ENCODE data around the gene SFSWAP.
"Not testable (repeated sequence)": the region's sequence is repeated elsewhere in the genome, so short reads cannot be mapped to it uniquely, and the experiment has no call there.

The SFSWAP gene

DNA sequence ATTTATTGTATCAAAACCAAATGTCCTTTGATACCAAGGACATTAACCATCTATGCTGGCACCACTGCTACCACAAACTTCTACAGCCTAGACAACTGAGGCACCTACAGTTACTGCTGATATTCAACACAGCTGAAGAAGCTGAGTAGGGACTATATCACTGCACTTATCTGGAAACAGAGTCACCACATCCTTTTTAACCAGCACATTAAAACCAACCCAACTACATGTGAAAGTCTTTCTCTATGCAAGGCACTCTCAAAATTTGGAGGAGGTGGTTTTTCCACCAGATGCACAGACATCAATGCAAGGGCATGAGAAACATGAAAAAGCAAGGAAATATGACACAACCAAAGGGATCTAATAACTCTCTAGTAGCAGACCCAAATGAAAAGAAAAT lies 7.7 kb upstream of the SFSWAP start:
- DNase-seq = no peak

DNA sequence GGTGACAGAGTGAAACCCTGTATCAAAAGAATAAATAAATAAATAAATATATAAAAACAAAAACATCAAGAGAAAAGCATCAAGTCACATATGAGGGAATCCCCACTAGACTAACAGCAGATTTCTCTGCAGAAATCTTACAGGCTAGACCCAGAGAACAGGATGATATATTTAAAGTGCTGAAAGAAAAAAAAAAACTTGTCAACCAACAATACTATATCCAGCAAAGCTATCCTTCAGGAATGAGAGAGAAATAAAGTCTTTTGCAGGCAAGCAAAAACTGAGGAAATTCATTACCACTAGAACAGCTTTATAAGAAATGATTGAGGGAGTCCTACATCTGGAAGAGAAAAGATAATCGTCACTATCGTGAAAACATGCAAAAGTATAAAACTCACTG lies 6.4 kb upstream of the SFSWAP start:
- DNase-seq = no peak

DNA sequence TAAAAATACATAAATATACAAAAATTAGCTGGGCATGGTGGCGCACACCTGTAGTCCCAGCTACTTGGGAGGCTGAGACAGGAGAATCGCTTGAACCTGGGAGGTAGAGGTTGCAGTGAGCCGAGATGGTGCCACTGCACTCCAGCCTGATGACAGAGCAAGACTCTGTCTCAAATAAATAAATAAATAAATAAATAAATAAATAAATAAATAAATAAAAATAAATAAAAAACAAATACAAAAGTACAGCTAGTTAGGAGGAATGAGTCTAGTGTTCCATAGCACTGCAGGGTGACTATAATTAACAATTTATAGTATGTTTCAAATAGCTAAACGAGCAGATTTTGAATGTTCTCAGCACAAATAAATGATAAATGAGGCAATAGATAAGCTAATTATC lies 4.2 kb upstream of the SFSWAP start:
- DNase-seq = not testable (repeated sequence)

DNA sequence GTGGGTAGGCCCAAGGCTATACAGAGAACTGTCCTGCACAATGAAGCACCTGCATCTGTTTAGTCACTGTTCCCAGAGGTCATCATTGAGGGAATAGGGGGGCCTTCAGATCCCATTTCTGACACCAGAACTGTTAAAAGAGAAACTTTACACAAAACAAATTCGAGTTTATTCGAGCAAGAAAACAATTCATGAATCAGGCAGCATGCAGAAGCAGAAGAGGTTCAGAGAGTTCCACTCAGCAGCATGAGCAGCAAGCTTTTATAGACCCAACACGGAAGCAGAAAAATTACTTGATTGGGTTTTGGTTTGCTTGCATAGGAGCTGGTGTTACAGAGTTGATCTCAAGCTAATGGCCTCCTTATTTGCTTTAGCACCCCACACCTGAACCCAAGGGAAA lies 1.7 kb upstream of the SFSWAP start:
- no peak for DNase-seq

DNA sequence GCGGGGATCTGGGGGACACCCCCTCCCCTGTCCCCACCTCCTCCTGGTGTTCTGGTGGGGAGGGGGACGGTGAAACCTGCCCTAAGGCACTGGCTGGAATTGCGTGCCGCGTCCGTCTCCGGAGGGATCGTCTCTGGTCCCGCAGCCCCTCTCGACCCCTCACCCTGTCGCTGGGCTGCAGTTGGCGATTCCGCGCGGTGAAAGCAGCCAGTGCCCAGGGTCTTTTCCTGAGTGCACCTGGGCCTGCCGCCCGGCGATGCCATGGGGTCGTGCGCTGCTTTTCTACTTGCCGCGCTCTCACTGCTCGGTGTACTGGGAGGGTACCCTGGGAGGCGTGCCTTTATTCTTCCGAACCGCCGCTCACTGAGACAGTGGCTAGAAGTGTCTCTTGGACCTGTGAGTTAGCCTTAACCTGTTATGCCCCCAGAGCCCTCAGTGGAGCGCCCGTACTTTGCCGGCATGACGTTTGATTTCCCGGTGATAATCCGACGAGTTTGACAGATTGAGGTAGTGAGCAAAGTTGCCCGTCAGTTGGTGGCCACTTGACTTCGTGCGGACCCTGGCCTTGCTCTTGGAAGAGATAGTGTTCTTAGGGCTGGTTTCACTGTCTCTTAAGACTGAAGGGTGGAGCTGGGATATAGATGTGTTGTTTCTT lies 788 bp downstream of the SFSWAP start:
- no peak for DNase-seq

DNA sequence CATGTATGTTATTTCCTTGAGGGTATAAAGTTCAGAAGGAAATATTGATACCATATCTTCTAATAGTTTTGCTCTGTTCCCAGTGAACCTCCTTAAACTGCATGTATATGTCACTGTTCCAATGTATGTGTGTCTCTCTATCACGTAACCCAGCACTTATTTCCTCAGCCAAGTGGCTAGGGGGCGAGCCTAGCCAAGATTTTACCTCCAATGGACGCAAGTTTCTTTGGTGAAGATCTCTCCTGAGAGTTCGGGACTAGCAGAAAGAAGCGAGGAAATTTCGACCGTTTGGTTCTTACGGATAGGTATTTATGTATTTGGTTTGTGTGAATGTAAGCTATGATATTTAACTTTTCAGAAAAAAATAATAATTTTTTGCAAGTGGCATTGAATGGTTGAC lies 2.5 kb downstream of the SFSWAP start:
- no peak for DNase-seq

DNA sequence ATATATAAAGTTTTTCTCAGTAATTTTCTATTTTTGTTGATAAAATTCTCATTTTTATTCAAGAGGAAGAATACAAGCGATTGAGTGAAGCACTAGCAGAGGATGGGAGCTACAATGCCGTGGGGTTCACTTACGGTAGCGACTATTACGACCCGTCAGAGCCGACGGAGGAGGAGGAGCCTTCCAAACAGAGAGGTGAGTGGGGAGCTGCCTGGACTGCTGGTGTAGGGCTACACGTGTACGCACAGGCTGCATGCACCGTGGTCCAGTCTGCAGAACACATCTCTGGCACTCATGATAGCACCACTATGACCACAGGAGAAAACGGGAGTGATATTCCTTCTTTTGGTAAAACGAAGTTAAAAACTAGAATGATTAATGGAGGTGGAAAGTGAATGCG lies 3.9 kb downstream of the SFSWAP start:
- no peak for DNase-seq

DNA sequence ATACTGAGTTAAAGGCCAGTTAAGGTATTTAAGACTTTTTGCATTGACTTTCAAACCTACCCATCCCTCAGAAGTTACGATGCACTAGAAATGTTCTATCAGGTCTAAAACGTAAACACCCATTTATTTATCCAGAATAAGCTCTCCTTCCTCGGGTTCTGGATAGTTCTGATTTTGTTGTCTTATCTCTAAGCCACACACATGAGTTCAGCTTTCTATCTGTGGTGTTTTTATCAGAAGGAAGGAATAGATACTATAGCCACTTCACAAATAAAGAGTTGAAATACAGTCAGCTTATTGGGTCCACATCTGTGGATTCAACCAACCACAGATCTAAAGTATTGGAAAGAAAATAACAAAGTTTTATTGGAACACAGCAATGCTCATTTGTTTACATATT lies 5.4 kb downstream of the SFSWAP start:
- DNase-seq = no peak

DNA sequence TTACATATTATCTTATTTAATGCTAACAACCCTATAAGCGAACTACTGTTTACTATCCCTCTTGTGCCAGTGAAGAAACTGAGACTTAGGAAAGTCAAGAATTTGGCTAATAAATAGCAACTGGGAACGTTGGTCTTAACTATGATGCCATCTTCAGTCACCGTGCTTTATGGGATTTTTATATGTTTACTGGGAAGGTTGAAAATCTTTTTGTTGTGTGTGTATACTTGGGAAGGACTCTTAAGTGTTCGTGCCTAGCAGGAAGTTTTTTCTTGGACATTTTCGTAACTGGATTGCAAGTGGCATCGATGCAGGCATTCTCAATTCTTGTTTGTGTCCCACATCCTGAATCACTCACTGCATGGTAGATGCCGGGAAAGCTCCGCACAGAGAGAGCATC lies 9.4 kb downstream of the SFSWAP start:
- DNase-seq = no peak

DNA sequence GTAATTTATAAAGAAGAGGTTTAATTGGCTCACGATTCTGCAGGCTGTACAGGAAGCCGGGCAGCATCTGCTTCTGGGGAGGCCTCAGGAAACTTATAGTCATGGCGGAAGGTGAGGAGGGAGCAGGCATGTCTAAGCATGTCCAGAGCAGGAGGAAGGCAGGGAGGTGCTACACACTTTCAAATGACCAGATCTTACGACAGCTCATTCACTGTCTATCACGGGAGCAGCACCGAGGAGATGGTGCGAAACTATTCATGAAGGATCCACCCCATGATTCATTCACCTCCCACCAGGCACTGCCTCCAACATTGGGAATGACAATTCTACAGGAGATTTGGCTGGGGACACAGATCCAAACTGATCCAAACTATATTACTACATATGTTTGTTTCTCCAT lies 10.0 kb downstream of the SFSWAP start:
- DNase-seq = no peak

DNA sequence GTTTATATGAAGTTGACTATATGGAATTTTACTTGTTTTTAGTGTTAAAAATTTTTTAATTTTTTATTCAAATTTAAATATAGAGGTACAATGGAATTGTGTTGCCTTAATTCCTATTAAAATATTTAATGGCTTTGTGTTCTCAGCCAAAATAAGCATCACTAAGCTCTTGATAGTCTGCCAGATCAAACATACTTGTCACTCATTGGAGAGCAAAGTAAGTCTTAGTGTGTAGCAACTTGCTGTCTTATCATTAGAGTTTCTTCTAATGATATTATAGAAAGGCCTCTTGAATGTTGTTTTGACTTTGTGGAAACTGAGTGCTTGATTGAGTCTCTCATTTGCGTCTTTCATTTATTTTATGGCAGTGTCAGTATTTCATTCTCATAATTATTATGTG lies 10.7 kb downstream of the SFSWAP start:
- no peak for DNase-seq

DNA sequence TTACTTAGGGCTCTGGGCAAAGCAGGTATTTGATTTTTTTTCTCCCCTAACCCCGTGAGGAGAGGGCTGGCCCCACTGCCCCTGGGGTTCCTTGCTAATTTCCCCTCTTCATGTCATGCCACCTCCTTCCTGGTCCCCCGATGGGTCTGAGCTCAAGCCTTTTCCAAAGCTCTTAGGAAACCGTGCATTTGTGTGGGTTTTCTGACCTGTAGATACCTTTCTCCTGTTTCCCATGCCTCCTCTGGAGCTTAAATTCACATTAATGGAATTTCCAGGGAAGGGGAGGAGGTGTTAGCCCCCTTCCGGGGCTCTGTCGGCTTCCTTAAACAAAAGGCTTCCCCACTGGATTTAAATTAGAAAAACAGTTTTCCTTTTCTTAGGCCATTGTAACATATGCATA lies 12.6 kb downstream of the SFSWAP start:
- no peak for DNase-seq

DNA sequence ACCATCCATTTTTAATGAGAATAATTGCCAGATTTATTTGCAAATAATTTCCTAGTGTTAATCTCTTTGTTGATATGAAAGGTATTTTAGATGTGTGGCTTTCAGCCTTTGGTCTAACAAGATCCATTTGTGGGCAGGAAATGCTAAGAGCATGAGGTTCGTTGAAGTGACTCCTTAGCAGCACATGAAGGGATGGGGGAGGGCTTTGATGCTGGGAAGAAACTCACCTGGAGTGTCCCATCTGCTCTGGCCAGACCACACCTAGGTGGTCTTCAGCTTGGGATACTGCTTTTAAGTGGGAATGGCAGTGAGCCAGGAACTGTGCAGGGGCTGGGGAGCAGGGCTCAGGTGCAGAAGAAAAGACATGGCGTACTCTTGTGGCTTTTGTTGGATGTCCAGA lies 13.6 kb downstream of the SFSWAP start:
- no peak for DNase-seq

DNA sequence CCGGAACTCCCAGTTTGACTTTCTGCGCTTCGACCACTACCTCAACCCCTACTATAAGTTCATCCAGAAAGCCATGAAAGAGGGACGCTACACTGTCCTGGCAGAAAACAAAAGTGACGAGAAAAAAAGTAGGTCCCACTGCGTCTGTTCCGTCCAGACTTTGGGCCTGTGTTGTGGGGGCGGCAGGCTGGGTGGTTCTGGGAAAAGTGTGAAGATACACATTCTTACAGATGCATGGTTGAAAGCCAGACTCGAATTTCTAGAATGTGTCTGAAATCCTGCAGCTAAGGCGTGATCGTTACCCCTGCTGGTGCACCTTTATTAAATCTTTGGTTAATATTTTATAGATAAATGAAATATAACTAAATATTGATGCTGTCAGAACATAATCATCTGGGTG lies 14.6 kb downstream of the SFSWAP start:
- no peak for DNase-seq

DNA sequence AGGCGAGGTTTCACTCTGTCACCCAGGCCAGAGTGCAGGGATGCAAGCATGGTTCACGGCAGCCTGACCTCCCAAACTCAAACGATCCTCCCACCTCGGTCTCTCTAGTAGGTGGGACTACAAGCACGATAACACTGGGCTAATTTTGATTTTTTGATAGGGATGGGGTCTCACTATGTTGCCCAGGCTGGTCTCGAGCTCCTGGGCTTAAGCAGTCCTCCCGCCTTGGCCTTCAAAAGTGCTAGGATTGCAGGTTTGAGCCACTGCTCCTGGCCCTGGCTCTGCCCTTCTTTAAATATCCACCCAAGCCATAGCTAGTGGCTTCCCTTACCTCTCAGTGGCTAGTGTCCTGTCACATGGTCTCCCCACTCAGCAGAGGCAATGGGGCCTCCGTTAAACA lies 17.8 kb downstream of the SFSWAP start:
- no peak for DNase-seq

DNA sequence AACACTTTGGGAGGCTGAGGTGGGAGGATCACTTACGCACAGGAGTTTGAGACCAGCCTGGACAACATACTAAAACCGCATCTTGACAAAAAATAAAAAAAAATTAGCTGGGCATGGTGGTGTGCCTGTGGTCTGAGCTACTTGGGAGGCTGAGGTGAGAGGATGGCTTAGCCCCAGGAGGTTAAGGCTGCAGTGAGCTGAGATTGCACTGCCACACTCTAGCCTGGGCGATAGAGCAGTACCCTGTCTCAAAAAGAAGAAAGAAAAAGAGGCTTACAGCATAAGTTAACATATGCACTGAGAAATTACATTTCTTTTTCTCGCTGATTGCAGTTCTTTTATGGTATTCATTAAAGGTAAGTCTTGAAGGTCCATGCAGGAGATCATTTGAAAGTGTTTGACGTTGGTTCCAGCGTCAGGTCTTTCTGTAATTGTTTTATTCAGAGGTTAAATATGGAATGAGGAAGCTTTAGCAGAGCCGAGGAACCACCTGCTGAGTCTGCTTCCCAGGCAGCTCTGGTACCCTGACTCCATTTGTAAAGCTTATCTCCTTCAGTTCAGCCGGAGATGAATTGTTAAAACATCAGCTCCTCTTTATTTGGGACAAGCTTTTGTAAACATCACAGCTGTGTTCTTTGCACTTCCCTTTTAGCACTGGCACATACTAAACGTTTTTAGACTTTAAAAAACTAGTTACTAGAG lies 18.5 kb downstream of the SFSWAP start:
- DNase-seq = no peak

DNA sequence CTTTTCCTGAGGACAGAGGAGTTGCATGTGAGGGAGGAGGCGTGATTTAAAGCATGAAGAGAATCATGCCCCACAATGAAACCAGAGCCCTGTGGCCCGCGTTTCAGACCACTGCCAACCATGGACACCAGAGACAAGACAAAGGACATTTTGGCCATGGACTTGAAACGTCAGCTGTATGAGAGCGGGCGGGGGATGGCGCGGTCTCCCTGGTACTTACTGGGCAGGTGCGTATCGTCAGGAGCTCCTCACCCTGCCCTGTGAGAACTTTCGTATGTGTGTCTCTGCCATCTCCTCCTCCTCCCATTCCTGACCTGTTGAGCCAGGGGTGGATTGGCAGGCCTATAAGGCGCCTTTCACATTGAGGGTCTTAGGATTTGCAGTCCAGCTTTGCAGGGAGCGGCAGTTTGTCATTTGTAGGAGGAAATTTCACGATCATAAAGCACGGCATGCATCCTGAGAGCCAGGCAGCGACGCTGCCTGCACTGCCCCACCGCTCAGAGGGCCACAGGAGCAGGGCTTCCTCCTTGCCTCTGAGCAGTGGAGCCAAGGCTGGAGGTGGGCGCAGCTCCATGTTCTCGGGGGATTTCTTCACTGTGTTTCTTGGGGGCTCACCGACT lies 22.2 kb downstream of the SFSWAP start:
- DNase-seq = no peak

DNA sequence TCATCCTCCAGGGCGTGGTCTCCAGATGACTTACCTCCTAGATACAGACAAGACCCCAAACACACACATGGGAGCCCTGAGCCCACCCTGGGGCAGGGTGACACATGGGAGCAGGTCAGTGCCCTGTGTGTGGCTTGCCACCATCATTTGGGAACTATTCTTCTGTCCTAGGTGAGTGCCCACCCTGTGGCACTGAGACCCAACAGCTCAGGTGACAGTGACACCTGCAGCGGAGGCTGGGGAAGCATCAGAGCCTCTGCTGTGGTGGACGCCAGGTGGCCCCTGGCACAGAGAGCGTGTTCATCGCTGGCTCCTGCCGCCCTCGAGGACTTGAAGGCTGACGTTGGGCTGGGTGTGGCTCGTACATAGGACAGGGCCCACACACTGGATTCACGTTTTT lies 23.0 kb downstream of the SFSWAP start:
- DNase-seq = no peak

DNA sequence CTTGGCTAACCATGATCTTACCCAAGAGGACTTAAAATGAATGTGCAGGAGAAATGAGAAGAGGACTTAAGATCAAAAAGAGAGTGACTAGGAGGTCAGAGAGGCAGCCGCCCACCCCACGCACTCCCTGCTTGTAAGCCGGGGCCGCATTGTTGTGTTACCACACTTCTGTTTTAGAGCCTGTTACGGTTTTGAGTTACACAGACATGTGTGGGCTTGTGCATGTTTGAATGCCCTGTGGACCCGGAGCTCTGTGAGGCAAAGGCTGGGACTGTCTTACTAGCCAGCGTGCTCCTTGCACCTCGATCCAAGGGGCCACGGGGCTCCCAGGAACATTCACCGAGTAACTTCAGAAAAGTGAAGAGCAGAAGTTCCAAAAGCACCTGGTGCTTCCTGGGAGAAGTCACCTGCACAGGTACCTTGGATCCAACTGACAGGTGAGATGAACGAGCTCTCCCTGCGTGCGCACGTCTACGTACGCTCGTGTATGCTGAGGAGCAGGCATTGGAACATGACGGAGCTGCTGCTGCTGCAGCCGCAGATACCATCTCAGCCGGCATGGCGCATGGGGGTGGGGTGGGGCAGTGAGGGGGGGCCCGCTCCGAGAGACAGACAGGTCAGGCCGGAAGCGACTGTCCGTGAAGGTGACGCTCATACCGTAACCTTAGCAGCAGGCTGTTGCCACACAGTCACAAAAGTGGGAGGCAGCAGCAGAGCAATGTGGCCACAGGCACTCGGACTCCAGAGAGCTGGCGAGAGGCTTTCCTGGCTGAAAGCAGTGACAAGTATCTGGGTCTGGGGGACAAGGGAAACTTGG lies 23.7 kb downstream of the SFSWAP start:
- DNase-seq = no peak

DNA sequence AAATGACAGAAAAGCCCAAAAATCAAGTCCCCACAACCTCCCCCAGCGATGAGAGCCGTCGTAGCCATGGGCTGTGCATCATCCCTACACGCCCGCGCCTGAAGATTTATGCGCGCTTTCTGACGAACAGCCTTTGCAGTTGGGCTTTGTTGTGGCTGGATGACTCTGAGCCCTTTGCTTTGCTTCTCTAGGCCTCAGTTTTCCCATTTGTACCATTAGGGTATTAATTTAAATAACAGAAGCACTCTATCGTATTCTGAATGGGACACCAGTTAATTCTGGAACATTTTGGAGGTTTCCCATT lies 24.2 kb downstream of the SFSWAP start:
- no peak for DNase-seq

DNA sequence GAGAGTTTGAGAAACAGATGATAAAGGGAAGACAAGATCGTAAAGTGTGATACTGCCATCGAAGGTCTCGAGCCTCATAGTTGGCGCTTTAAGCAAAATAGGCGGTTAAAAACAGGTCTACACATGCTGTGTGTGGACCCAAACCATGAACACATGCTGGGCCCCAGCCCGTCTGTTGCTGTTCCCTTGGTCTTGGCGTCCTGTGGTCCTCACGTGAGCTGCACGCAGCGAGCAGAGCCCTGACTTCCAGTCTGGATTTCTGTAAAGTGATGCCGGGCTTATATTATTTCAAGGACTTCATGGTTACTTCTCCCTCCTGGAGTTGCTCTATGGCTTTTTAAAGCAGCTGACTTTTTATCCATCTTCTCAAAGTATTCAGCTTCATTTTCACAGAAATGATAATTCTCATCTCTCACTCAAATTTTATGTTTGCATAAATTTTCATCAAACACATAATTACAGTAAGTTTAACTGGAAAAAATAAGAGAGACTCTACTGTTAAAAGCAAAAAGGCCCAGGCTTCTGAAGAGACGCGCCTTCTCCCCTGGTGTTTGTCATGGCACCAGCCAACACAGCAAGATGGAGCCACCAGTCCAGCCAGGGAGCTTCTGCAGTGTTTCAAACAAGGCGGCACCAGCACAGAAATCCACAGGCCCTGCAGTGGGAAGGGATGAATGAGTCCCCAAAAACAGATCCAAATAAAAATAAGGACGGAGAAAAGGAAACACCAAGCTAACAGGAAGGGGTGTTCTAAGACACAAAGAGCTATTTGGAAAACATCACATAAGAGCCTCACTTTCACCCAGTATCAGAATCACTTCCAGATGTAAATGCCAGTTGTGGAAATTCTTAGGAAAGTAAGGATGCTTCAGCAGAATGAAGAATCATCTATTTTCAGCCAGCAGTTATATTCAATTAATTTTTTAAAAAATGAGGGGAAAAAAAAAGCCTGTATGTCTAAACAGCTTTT lies 24.9 kb downstream of the SFSWAP start:
- DNase-seq = no peak

DNA sequence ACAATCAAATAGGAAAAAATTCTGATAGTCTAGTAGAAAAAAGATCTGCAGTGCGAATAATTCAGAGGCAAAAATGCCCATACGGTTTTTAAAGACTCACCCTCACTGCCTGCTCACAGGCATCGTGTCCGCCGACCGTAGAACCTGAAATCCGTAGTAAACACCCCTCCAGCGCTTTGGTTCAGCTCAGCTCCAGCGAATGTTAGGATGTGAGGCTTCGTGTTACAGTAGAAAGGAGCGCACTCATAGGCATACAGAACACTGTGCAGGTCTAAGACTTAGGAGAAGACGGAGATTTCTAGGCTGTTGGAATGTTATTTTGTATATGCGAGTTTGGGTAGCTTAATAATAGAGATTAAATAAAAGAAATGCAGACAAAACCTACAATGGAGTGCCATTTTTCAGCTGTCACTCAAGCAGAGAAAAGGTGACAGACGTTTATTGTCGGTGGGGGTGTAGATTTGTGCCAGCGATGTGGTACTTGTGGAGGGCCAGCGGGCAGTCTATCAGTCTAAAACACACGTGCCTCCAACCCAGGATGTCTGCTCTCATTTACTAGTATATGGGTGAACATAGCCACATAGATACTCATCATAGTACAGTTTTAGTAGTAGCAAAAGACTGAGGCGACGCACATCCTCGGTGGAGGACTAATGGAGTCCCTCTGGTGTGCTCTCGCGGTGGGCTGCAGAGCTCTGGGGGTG lies 25.7 kb downstream of the SFSWAP start:
- DNase-seq = no peak
